ENCODE results near the gene PIP4K2B. TPM values are rescaled to one million over a fixed set of nuclear protein-coding genes. Genes with fewer than 3 reads are reported as not detected.

The PIP4K2B gene
- total RNA-seq, 1 experiment from 2014 or later: 47.4 TPM

DNA sequence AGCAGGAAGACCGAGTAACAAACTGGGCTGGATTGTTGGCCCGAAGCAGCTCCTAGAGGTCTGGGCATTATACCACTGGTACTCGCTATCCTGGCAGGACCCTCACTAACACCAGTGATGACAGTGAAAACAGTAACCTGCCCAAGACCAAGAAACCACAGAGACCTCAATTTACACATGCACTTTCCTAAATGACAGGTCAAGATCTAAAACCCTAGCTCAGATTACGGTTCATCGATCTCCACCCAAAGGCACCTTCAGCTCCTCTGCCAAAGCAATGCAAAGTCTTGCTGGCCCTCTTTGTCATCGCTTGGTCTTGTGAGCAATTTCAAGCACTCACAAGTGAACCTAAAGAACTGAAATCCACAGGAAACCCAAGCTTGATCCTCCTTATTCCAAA lies 1.5 kb downstream of the PIP4K2B start:
- Histone ChIP-seq H3K27ac (no peak overlapping the region), H3K4me3 (peak overlapping the region; percentile 92), H3K27me3 (ENCODE audit: insufficient read depth, low read depth) (no peaks in the 10 kb centered on the region), H4K20me1 (ENCODE audit: insufficient read depth) (peaks cover 19% of the 10 kb centered on the region), H3K9me2 (ENCODE audit: insufficient read depth) (no peaks in the 10 kb centered on the region), H3K79me2 (ENCODE audit: low read depth) (peaks cover 53% of the 10 kb centered on the region), H3K36me3 (ENCODE audit: low read depth) (peaks cover 19% of the 10 kb centered on the region; the same call in 1 of the 2 replicates), H3K4me2 (peak overlapping the region; percentile 81), H3F3A (ENCODE audit: insufficient read depth, low read depth) (peaks cover 32% of the 10 kb centered on the region), H3K9me3 (ENCODE audit: insufficient read depth, low read depth) (no peaks in the 10 kb centered on the region), H3K4me1 (replicated peaks; ENCODE audit: insufficient read depth) (peaks cover 23% of the 10 kb centered on the region), H2AFZ (no peak overlapping the region)
- POLR2A ChIA-PET (ENCODE audit: unreplicated experiment): no interaction called here
- CTCF ChIA-PET: no interaction called here
- no peak for DNase-seq
- no TSS peak for BruUV-seq (replicated peaks)
- intact Hi-C loops (cut with micrococcal nuclease; ENCODE audit: unreplicated experiment): loop anchor here (5.0 kb wide), 1 partner anchor 46 kb away; the partner anchor contains the start of gene PSMB3
- no peak for TF ChIP-seq EZH2 (IDR thresholded peaks at IDR 0.05; ENCODE audit: low read depth)

DNA sequence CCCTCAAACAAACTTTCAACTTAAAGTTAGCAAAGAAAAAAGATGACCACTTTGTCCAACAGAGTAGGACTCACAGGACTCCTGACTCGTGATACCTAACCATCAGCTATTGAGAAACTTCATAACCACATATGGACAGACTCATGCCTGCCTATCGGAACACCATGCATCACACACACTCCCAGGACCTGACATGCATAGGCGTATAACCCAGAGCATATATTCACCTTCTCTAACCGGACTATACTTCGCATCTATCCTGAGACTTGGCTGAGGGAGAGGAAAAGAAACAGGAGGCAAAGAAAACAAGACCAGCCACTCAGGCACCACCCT lies 2.2 kb downstream of the PIP4K2B start:
- peaks cover 59% of the 10 kb centered on the region for H3K79me2 ChIP-seq (ENCODE audit: low read depth)
- BruUV-seq (replicated peaks): no TSS peak
- H3K4me3 ChIP-seq: no peak overlapping the region; the same call in 1 of the 2 replicates
- peak overlapping the region; percentile 81; the same call in 1 of the 2 replicates for H3K4me2 ChIP-seq
- H3K9me3 ChIP-seq (ENCODE audit: insufficient read depth, low read depth): no peaks in the 10 kb centered on the region
- peaks cover 17% of the 10 kb centered on the region; the same call in 1 of the 2 replicates for H3K36me3 ChIP-seq (ENCODE audit: low read depth)
- no peak overlapping the region for H3K27ac ChIP-seq
- intact Hi-C loops (cut with micrococcal nuclease; ENCODE audit: unreplicated experiment): loop anchor here (5.0 kb wide), 1 partner anchor 45 kb away; the partner anchor contains the start of gene PSMB3
- peaks cover 23% of the 10 kb centered on the region for H3K4me1 ChIP-seq (replicated peaks; ENCODE audit: insufficient read depth)
- no peaks in the 10 kb centered on the region for H3K9me2 ChIP-seq (ENCODE audit: insufficient read depth)
- no peak for DNase-seq
- H4K20me1 ChIP-seq (ENCODE audit: insufficient read depth): peaks cover 19% of the 10 kb centered on the region
- ChIA-PET POLR2A (ENCODE audit: unreplicated experiment) (no interaction called here), CTCF (no interaction called here)
- H3K27me3 ChIP-seq (ENCODE audit: insufficient read depth, low read depth): no peaks in the 10 kb centered on the region
- H2AFZ ChIP-seq: no peak overlapping the region
- TF ChIP-seq EZH2 (IDR thresholded peaks at IDR 0.05; ENCODE audit: low read depth): no peak
- TF ChIP-seq, protein P1, sequence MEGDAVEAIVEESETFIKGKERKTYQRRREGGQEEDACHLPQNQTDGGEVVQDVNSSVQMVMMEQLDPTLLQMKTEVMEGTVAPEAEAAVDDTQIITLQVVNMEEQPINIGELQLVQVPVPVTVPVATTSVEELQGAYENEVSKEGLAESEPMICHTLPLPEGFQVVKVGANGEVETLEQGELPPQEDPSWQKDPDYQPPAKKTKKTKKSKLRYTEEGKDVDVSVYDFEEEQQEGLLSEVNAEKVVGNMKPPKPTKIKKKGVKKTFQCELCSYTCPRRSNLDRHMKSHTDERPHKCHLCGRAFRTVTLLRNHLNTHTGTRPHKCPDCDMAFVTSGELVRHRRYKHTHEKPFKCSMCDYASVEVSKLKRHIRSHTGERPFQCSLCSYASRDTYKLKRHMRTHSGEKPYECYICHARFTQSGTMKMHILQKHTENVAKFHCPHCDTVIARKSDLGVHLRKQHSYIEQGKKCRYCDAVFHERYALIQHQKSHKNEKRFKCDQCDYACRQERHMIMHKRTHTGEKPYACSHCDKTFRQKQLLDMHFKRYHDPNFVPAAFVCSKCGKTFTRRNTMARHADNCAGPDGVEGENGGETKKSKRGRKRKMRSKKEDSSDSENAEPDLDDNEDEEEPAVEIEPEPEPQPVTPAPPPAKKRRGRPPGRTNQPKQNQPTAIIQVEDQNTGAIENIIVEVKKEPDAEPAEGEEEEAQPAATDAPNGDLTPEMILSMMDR (conservative IDR thresholded peaks at IDR 0.05): no peak
- H3F3A ChIP-seq (ENCODE audit: insufficient read depth, low read depth): peaks cover 25% of the 10 kb centered on the region

DNA sequence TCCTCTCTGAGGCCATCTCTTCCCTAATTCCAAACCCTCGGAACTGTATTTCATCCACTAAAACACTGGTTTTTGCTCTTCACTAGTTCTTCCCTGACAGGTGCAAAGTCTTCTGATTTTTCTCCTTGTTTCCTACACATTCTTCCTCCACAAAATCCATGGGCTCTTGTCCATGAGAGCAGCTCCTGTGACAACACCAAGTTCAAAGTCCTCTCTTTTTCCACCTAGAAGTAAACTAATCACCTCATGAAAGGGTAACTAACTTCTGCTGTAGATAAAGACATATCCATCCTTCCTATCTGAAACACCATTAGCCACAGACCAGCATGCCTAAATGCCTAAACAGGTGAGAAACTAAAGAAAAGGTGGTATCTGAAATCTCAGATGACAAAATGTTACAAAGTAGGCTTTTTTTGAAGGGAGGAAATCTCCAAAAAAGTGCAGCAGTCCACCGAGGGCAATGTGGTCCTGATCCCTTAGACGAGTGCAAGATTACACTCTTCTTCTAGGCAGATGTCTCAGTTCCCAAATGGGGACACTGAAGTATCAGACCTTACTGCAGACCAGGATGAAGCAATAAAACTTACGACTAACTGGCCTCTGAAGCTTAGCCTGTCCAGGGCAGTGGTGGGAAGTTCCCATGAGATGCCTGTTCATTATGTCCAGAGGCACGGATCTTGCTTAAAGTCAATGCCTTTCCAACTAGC lies 2.8 kb downstream of the PIP4K2B start:
- no peak for DNase-seq
- Histone ChIP-seq H3K36me3 (ENCODE audit: low read depth) (peaks cover 17% of the 10 kb centered on the region; the same call in 1 of the 2 replicates), H4K20me1 (ENCODE audit: insufficient read depth) (peaks cover 19% of the 10 kb centered on the region), H3K9me2 (ENCODE audit: insufficient read depth) (no peaks in the 10 kb centered on the region), H3K27me3 (ENCODE audit: insufficient read depth, low read depth) (no peaks in the 10 kb centered on the region), H3K4me2 (peak overlapping the region; percentile 81; the same call in 1 of the 2 replicates), H2AFZ (no peak overlapping the region), H3K4me1 (replicated peaks; ENCODE audit: insufficient read depth) (peaks cover 23% of the 10 kb centered on the region), H3K27ac (no peak overlapping the region), H3K4me3 (no peak overlapping the region), H3F3A (ENCODE audit: insufficient read depth, low read depth) (peaks cover 21% of the 10 kb centered on the region), H3K9me3 (ENCODE audit: insufficient read depth, low read depth) (no peaks in the 10 kb centered on the region), H3K79me2 (ENCODE audit: low read depth) (peaks cover 62% of the 10 kb centered on the region)
- POLR2A ChIA-PET (ENCODE audit: unreplicated experiment): no interaction called here
- no peak for TF ChIP-seq EZH2 (IDR thresholded peaks at IDR 0.05; ENCODE audit: low read depth)
- TF ChIP-seq, protein P1 (conservative IDR thresholded peaks at IDR 0.05): no peak
- CTCF ChIA-PET: no interaction called here
- no TSS peak for BruUV-seq (replicated peaks)
- intact Hi-C loops (cut with micrococcal nuclease; ENCODE audit: unreplicated experiment): loop anchor here (5.0 kb wide), 1 partner anchor 44 kb away; the partner anchor contains the start of gene PSMB3
